T1000 (cell line): ENCODE data around the gene KCNIP4.
"Not testable (repeated sequence)": the region's sequence is repeated elsewhere in the genome, so short reads cannot be mapped to it uniquely, and the experiment has no call there.

Experiments used
- DNase-seq: peaks from one replicate; lab custom pipeline; 2025; ENCODE audit warnings: mixed read lengths; lab: John Stamatoyannopoulos, UW

The KCNIP4 gene

GRCh38 chr4:20847124-20847747 is 1101.3 kb downstream of the KCNIP4 start:
- no peak for DNase-seq

DNA sequence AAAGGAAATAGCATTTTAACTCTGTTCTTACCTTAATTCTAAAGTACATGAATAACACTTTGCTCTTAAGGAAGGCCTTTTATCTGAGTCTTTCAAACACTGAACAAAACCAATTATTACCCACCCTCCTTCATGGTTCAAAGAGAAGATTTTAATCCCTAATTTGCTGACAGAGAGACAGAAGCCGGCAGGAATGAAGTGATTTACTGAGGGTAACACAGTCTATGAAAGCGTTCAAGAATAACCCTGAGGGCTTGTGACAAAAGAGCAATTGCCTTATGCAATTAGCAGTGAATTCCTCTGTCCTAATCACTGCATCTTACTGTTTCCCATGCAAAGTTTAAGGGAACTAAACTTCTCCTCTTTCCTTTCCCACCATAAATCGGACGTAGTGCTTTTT is 1104.3 kb downstream of the KCNIP4 start:
- no peak for DNase-seq

- no peak for DNase-seq
Measured at GRCh38 chr4:20840648-20841190, 1107.9 kb downstream of the KCNIP4 start.

DNA sequence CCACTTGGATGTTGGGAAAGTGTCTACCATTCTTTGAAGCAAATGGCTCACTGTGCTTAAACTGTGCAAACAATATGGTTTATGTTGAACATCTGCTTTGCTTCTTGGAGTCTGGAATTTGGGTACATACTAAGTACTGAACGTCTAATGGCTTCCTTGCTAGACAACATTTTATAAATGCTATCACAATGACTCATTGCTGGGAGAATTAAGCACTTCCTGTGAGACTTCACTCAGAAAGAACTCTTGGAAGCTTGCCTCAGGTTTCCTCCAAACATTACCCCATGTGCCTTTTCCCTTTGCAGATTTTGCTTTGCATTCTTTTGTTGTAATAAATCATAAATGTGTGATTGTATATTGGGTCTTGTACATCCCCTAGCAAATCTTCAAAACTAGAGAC is 1108.6 kb downstream of the KCNIP4 start:
- no peak for DNase-seq

- no peak for DNase-seq
Measured at GRCh38 chr4:20838476-20838875, 1110.1 kb downstream of the KCNIP4 start.

GRCh38 chr4:20832826-20833225 is 1115.7 kb downstream of the KCNIP4 start:
- DNase-seq = no peak

GRCh38 chr4:20831746-20832145 is 1116.8 kb downstream of the KCNIP4 start:
- DNase-seq = no peak

- DNase-seq = no peak
Measured at GRCh38 chr4:20829617-20830357, 1118.8 kb downstream of the KCNIP4 start.

DNA sequence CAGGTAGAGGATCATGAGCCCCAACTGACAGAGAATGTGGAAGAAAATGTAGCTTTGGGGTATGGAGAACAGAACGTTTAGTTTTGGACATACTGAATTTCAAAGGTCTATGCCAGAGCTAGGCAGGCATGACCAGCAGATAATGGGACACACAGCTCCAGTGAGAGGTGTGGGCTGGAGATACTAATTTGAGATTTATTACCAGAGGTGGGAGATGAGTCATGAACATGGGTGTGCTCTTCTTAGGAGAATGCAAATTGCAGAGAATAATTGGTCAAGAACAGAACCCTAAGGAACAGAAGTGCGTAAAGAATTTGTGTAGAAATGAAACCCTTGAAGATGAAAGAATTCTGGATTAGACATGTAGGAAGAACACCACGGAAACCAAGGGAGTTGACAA is 1123.1 kb downstream of the KCNIP4 start:
- no peak for DNase-seq

DNA sequence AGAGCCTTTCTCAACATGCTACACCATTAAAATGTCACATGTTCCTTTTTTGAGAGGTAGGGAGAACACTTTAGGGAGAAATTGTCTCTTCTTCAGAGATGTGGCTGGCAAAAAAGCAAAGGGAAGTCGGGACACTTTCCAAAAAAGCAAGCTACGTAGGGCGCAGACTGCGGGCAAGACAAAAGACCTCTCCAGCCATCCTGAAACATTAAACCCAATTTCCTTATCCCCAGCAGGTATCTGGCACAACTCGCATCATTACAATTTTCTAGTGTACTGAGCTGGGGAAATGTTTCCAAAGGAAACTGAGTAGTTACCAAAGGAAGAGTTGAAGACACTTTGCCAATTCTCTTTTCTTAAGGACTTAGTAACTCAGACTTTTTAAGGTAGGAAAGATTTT is 1132.3 kb downstream of the KCNIP4 start:
- DNase-seq = no peak

- DNase-seq = no peak
Measured at GRCh38 chr4:20813700-20814099, 1134.9 kb downstream of the KCNIP4 start.

GRCh38 chr4:20809812-20810211 is 1138.8 kb downstream of the KCNIP4 start:
- DNase-seq = no peak

- DNase-seq = no peak
Measured at GRCh38 chr4:20805716-20806115, 1142.9 kb downstream of the KCNIP4 start.

DNA sequence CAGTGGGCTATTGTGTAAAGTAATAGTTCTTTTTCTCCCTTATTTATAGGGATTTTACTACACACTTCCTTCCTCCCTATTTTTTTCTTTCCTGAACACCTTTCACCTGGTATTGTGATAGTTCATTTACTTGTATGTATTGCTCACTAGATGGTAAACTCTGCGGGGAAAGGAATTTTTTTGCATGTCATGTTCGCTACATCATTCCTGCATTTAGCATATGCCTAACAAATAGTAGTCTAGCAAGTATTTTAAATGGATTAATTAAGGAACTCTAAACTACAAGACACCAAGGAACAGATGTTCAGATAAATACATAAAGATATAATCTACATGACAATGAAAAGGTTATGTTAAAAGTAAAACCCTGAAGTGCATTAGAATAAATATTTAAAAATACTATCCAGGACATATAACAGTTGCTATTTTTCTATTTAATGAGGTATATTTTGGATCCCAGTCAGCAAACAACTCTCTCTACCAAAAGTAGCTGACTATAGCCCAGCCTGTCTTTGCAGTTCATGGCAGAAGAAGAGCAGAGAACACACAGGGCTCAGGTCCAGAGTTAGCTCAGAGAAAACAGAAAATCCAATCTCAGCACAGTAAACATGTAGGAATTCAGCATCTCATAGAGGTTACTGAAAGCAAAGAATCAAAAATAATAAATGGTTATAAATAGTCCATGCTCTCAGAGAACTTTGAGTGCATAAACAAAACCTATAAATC is 1160.5 kb downstream of the KCNIP4 start:
- no peak for DNase-seq

- DNase-seq = not testable (repeated sequence)
Measured at GRCh38 chr4:20783134-20783533, 1165.4 kb downstream of the KCNIP4 start.

GRCh38 chr4:20778896-20779295 is 1169.7 kb downstream of the KCNIP4 start:
- DNase-seq = no peak

GRCh38 chr4:20773144-20773997 is 1175.2 kb downstream of the KCNIP4 start:
- peak; percentile 60 for DNase-seq

DNA sequence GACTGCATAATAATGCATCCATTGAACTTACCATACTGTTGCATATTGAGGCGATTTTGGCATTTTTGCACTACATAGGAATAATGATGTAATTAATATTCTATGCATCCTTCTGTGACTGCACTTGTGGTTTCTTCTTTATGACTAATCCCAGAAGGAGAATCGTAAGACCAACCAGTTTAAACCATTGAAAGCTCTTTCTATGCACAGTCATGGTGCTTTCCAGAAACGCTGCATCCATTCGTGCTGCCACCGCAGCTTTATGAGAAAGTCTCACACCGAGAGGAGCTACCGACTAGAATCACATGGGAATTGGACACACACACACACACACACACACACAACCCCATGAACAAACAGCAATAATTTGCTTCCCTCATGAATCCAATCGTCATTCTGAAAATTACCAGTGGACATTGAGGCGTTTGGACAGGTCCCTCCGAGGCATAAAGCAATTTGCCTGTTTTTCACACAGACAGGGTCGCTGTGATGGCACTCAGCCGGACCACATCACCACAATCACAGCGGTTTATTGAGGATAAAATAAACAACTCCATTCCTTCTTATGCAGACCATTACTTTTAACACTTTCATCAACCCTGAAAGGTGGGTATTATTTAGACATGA is 1184.1 kb downstream of the KCNIP4 start:
- DNase-seq = no peak

DNA sequence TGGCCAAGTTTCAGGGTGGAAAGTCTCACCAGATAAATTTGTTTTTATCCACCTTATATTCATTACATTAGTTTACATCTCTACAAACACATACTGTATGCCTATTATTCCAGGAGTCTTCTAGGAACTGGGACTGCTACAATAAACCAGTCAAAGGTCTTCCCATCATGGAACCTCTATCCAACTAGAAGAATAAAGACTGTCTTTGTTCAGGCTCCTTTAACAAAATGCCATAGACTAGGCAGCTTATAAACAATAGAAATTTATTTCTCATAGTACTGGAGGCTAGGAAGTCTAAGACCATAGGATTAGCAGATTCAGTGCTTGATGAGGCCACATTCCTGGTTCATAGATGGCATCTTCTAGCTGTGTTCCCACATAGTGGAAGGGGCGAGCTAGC is 1186.7 kb downstream of the KCNIP4 start:
- no peak for DNase-seq

DNA sequence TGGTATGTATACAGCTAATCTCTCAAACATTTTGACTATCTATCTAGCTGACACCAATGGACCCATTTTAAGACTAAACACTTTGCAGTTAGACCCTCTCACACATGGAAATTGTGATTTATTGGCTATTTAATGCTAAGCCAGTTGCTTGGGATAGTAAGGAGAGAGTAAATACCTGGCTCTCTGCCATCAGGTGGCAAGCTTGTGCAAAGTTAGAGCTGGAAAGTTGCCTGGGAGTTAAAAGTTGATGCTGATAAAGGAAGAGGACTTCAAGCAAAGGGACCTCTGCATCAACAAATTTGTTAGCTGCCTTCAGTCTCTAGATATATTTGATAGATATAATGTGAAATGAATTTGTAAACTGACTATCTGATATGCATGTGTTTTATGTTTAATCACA is 1187.2 kb downstream of the KCNIP4 start:
- DNase-seq = no peak

DNA sequence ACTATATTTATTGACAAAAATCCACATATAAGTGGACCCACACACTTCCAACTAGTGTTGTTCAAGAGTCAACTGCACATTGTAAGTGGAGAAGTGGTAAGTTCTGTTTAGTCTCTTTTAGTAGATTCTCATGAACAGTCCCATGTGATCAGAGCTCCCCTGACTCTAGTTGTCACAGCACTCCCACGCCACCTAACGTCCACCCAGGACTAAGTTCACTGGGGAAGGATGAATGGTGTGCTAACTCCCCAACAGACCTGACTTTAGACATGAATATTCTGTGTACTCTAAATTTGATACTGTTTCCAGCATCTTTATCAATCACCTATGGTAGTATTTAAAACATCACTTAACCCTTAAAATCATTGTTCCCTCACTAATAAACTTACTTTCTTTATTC is 1188.5 kb downstream of the KCNIP4 start:
- no peak for DNase-seq
